Activated CD8-positive, alpha-beta memory T cell treated with anti-CD3 and anti-CD28 coated beads for 36 hours (primary cell): Measurements from ENCODE around the gene POGLUT2. TPM values are rescaled to one million over a fixed set of nuclear protein-coding genes. Genes with fewer than 3 reads are reported as not detected.

ENCODE experiments used
- CTCF ChIA-PET: fragments of 350-600 bp; sonication (Branson Sonifier 250); formaldehyde crosslinking; loops from one replicate; lab custom pipeline; 2021; ENCODE audit warnings: antibody characterized with exemption; lab: Charles Lee
- POLR2A ChIA-PET: fragments of 350-600 bp; sonication (Branson Sonifier 250); formaldehyde crosslinking; loops from one replicate; lab custom pipeline; 2021; ENCODE audit warnings: antibody characterized with exemption; lab: Charles Lee
- total RNA-seq, 2 experiments: library from RNA; stranded (reverse); gene quantifications; one replicate each; pipeline ENCODE4 v1.2.3, GENCODE V29; 2021

POGLUT2 gene
- total RNA-seq, 2 experiments from 2014 or later, result 13.8 to 14.0 TPM

DNA sequence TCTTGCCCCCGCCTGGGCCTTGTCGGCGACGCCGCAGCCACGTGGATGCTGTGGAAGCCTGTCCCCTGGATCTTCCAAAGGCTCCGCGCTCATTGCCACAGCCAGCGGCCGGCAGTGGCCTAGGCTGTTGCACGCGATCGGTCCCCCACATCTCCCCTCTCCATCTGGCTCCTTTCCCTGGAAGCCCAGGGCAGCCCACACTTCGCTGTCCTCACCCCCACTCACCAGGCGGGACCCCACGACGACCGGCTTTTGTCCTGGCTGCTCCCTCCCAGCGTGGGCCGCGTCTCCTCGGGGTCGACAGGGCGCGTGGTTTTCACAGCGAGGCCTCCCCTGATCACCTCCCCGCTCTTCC lies 24.6 kb downstream of the POGLUT2 start:
- POLR2A ChIA-PET, result interaction anchor here (1.3 to 2.0 kb wide), 3 partner anchors 26 to 178 kb away, joined by 13 to 22 read pairs (median 15); partner anchors contain the start of genes ERCC5 and TPP2

DNA sequence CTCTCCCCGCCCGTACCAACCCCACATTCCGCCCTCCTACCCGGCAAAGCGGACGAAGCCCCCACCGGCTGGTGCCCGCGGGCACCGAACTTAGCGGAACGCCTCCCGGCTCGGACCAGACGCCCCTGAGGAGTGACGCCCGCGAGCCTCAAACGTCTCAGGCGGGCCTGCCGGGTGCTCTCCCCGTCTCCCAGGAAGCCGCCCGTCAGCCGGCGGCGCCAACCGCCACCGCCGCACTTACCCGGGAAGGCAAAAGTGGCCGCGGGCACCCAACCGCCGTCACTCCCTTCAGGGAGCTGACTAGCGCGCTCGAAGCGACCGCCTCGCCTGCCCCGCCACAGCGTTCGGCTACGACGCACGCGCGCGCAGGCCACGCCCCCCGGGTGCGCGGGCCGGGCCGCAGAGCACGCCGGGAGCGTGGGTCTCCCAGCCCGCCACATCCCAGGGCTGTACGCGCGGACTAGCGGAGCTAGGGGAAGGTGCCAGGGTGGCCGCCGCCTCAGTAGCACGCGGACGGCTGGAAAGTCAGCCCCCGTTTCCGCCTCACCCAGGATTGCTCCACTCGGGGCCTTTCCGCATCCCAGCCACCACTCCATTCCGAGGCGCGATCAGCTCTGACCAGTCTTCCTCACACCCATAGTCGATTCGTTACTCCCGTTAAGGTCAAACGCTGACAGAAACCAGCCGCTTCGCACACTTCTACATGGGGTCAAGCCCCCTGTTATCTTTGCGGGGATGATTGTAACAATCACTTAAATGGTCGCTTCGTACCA lies 25.1 kb downstream of the POGLUT2 start, which contains the start of gene TEX30:
TEX30 (minus strand) TSS at position 346 of the 773 bp plus-strand sequence. CDS start 3,760 bp downstream, outside the sequence.
- CTCF ChIA-PET, result interaction anchor here (1.2 to 1.5 kb wide), 2 partner anchors 12 to 27 kb away, joined by 5 to 11 read pairs; no protein-coding TSS in a partner anchor
- POLR2A ChIA-PET, result interaction anchor here (1.1 to 2.0 kb wide), 4 partner anchors 11 to 177 kb away, joined by 4 to 22 read pairs (median 14); partner anchors contain the start of genes ERCC5 and TPP2

More for the DNA sequence above, 24.6 kb downstream of the POGLUT2 start:
- CTCF ChIA-PET, result interaction anchor here (1.2 to 1.5 kb wide), 2 partner anchors 11 to 26 kb away, joined by 5 to 11 read pairs; no protein-coding TSS in a partner anchor

DNA sequence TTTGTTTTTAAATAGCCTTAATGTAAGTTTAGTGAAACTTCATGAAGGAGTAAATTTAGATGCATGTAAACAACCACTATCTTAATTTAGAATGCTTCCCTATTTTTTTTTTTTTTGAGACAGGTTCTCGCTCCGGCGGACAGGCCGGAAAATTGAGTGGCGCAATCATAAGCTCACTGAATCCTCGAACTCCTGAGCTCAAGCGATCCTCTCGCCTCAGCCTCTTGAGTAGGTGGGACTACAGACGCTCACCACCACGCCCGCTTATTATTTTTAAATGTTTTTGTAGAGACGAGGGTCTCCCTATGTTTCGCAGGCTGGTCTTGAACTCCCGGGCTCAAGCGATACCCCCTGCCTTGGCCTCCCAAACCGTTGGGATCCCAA lies 26.7 kb downstream of the POGLUT2 start:
- CTCF ChIA-PET, result interaction anchor here (1.2 kb wide), 1 partner anchor 148 kb away, joined by 3 read pairs; no protein-coding TSS in a partner anchor
- POLR2A ChIA-PET, result no interaction called here

DNA sequence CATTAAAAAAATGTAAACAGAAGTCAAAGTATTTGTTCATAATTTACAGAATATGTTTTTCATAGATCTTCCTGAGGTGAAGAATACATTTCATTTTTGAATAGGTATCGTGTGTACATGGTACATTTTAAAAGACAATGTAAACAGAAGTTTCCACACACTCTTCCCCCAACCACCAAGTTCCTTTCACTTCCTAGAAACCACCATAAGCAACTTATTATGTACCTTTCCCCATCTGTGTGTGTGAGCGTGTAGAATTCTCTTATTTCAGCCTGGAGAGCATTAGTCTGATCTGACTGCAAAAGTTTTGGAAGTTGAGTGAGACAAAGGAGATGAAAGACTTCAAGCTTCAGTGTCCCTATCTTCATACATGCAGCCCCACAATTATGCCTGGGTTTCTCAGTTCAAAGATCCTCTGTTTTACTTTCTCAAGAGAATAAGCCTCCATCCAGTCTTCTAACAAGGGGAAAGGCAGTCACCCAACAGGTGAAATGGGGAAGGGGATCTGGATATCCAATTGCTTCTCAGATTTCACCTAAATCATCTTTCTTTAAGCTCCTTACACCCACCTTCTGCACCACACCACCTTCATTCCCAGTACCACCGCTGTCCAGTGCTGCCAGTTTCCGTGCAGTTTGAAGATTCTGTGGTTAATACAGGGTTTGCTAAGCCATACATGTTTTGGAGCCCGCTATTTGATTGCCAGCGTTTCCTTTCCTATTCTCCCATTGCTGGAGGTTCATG lies 27.3 kb downstream of the POGLUT2 start:
- POLR2A ChIA-PET, result interaction anchor here (1.1 kb wide), 1 partner anchor 175 kb away, joined by 3 read pairs; the partner anchor contains the start of gene TPP2

DNA sequence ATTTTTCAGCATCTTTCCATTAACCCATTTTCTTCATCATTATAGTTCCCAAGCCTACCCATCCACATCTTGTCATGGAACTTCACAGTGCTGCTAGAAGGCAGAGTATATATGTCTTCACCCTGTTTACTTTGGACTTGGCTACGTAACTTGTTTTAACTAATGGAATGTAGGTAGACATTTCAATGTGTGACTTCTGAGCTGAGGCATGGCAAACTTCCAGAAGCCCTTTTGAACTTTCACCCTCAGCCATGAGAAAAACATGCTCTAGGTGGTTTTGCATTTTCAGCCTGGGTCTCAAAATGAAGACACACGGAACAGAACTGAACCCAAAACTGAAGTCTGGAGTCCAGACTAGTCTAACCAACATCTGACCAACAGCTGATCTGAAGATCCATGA lies 28.3 kb downstream of the POGLUT2 start:
- CTCF ChIA-PET, result no interaction called here
- POLR2A ChIA-PET, result no interaction called here

More for the DNA sequence above, 27.3 kb downstream of the POGLUT2 start:
- CTCF ChIA-PET, result interaction anchor here (1.2 kb wide), 1 partner anchor 148 kb away, joined by 3 read pairs; no protein-coding TSS in a partner anchor

DNA sequence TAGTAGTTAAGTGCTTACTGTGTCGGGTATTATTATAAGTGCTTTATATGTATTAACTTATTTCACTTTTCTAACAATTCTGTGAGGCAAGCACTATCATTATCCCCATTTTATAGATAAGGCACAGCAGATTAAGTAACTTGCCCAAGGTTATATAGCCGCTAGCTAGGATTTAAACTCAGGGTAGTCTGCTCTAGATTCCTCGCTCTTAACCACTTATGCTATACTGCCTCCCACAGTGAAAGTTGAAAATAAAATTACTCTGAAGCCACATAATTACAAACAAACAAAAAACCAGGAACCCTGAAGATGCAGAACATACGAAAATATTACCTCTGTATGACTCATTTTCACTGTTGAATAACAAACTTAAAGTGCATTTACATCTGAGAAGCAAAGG lies 29.1 kb downstream of the POGLUT2 start:
- ChIA-PET CTCF (no interaction called here), POLR2A (no interaction called here)

DNA sequence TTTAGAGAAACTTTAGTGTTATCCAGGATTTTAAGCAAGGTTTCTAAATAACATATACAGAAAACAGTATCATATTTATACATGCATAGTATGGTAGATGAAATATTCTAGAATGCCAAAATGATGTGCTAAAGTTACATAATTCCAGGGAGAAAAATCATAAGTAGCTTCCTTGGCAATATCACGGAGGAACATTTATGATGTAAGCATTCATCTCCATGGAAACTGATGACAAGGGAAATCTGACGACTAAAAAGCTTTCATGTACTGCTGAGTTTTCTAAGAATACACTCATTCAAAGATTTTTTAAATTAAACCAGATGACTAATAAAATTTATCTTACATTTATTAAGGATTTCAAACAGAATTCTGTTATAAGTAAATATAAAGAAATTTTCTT lies 29.9 kb downstream of the POGLUT2 start:
- CTCF ChIA-PET, result interaction anchor here (0.7 to 2.2 kb wide), 3 partner anchors 25 to 31 kb away, joined by 3 to 8 read pairs (median 3); no protein-coding TSS in a partner anchor
- POLR2A ChIA-PET, result no interaction called here

DNA sequence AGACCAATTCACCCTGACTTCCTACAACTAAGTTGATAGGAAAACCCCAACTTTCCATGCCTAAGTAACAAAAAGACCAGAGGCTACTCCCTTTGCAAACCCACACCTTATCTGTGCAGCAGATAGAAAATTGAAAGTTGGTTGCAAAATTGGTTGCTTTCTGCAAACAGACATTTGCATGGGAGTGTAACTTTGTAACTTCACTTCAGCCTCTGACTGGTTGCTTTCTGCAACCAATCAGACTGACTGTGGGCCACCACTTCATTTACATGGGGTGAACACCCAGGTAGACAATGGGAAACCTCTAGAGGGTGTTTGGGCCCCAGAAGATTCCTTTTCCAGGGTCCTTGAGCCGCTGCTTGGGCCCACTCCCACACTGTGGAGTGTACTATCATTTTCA lies 35.0 kb downstream of the POGLUT2 start:
- ChIA-PET POLR2A (no interaction called here), CTCF (no interaction called here)

DNA sequence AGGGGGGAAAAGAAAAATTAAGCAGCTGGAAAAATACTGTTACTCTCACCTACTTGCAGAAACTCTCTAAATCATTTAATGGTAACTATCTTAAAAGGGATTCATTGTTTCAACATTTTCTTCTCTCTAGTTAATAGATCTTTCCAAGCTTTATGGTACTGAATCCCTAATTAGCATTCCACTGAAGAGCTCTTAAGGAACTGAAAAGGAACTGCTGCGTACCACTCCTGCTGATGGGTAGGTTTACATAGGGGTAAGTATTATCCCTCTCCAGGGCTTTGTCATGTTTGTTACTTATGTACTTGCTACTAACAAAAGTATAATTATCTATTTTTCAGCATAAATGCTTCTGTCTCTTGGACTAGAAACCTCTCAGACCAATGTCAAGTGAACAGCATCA lies 37.7 kb downstream of the POGLUT2 start:
- POLR2A ChIA-PET, result no interaction called here

DNA sequence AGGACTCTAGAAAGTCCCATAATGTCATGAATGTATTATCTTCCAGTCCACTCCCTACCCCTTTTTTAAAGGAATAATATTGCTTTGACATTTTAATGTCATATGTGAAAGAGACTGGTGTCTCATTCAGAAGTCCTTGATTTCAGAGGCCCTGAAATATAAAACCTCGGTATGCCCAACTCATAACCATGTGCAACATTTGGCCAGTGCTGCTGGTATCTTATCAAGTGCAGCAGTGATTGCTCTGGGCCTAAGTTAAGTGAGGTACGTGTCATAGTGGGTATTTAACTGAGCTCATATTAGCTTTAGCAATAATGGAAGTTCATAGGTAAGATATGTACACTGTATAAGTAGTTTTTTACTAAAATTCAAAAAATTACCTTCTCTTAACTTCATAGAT lies 39.9 kb downstream of the POGLUT2 start:
- ChIA-PET CTCF (no interaction called here), POLR2A (no interaction called here)

More for the DNA sequence above, 37.7 kb downstream of the POGLUT2 start:
- CTCF ChIA-PET, result no interaction called here

DNA sequence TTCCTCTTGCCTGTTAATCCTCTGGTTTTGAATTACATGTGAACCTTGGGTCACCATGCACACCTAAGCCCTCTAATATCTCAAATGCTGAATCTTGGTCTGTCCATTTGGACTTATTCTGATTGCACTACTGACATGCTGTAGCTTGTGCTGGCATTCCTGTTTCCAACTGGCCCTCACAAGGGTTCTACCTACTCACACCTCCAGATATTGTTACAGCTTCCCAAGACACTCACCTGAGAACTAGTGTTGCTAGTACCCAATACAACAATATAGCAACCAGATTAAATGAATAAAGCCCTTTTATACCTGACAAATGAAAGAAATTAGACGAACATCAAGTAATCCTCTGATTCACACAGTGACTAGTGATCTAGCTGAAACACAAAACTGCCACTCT lies 41.8 kb downstream of the POGLUT2 start:
- POLR2A ChIA-PET, result no interaction called here
- CTCF ChIA-PET, result no interaction called here

DNA sequence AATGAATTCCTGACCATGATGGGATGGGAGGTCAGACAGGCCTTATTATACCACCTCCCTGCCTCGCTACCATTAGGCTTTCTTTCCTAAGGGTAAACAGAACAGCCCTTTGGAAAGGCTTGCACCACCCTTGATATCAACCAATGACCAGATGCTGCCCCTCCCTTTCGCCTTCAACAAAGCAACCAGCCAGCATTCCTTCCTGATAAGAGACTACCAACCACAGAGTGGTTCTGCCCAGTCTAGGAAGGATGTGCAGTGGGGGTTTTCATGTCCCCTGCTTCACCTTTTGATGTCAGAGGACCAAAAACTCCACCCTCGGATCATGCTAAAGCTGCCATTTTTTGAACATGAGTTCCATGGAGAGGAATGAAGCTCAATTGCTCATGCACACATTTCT lies 46.9 kb downstream of the POGLUT2 start:
- ChIA-PET CTCF (no interaction called here), POLR2A (no interaction called here)

DNA sequence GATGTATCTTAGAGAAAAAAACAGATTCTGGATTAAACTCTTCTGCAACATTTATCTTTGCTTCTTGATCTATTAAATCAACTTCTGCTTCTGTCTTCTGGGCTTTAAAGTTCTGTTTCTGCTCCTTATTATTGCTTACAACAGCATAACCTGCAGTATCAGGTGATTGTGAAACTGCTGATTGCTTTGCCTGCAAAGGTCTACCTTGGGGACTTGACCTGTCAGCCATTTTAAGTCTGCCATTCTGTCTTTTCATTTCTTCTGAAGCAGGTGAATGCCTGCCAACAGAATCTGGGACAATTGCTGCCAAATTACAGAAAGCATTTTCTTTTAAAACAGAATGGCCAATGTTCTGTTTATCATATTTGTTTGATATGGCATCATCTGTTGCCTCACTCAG lies 56.3 kb downstream of the POGLUT2 start:
- POLR2A ChIA-PET, result no interaction called here
- CTCF ChIA-PET, result no interaction called here

DNA sequence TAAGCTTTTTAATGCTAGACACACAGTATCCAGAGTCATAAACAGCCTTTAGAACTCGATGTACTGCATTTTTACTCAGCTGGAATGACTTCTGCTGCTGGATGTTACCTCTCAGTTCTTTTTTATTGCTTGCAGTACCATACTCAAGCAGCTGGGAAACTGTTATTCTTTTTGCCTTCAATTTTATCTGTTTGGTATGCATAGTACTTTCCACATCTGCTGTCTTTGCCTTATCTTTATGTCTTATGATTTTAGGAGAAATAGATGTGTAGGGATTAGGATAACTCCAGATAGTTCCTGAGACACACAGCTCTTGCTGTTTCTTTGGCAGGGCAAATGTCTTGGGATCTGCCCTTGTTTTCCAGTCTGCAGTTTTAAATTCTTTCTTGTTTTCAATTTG lies 56.7 kb downstream of the POGLUT2 start:
- ChIA-PET CTCF (no interaction called here), POLR2A (no interaction called here)

Other genes with a start within 250 kb of the POGLUT2 start
- gene TPP2, start 202.0 kb downstream of the POGLUT2 start, total RNA-seq, result 10 to 100 TPM; 73.5 to 75.3 TPM
- gene METTL21C, start 103.9 kb downstream of the POGLUT2 start, total RNA-seq, result not detected
- 10 to 100 TPM; 67.1 to 69.1 TPM for gene TEX30, start 25.2 kb downstream of the POGLUT2 start, total RNA-seq
- 10 to 100 TPM; 21.8 to 22.9 TPM for gene BIVM, start 143 bp upstream of the POGLUT2 start, total RNA-seq
- gene ERCC5, start 47.1 kb upstream of the POGLUT2 start, total RNA-seq, result 10 to 100 TPM; 45.4 to 52.3 TPM